Type B pancreatic cell (in vitro differentiated cells): ENCODE data around the gene ZFPL1. TPM values are rescaled to one million over a fixed set of nuclear protein-coding genes. Genes with fewer than 3 reads are reported as not detected.
A peak's percentile ranks its signal among the peaks of the same experiment; 100 is the strongest.

Experiments
- DNase-seq: peaks from one replicate; pipeline ENCODE4 v3.0.0; 2021; ENCODE audit warnings: mixed read lengths; ENCODE audit not compliant: unreplicated experiment; ENCODE audit errors: extremely low spot score
- H3K27ac Mint-ChIP-seq: 2 replicates; pipeline ENCODE4 v1.8.0; 2021; ENCODE audit warnings: mild to moderate bottlenecking, mixed read lengths
- H3K27me3 Mint-ChIP-seq: 2 replicates; pipeline ENCODE4 v1.8.0; 2021; ENCODE audit warnings: mixed read lengths
- H3K36me3 Mint-ChIP-seq: 2 replicates; pipeline ENCODE4 v1.8.0; 2021; ENCODE audit warnings: mixed read lengths
- H3K4me1 Mint-ChIP-seq: one replicate; pipeline ENCODE4 v1.8.0; 2021; ENCODE audit warnings: mixed read lengths; ENCODE audit not compliant: unreplicated experiment
- H3K4me3 Mint-ChIP-seq: 2 replicates; pipeline ENCODE4 v1.8.0; 2021; ENCODE audit warnings: mild to moderate bottlenecking, mixed read lengths
- H3K9me3 Mint-ChIP-seq: 2 replicates; pipeline ENCODE4 v1.8.0; 2021; ENCODE audit warnings: mixed read lengths
- total RNA-seq: library from RNA; stranded (reverse); gene quantifications from 2 replicates; pipeline ENCODE4 v1.2.1, GENCODE V29; 2021; ENCODE audit warnings: low replicate concordance
- TF ChIP-seq, protein P1 (sequence below): fragments of 200-600 bp; sonication (generic); conservative IDR thresholded peaks from 2 replicates; pipeline ENCODE4 v1.5.0; 2021; ENCODE audit warnings: antibody characterized with exemption, mild to moderate bottlenecking

The ZFPL1 gene
- total RNA-seq, 1 donor from 2014 or later = 35.9 TPM

DNA sequence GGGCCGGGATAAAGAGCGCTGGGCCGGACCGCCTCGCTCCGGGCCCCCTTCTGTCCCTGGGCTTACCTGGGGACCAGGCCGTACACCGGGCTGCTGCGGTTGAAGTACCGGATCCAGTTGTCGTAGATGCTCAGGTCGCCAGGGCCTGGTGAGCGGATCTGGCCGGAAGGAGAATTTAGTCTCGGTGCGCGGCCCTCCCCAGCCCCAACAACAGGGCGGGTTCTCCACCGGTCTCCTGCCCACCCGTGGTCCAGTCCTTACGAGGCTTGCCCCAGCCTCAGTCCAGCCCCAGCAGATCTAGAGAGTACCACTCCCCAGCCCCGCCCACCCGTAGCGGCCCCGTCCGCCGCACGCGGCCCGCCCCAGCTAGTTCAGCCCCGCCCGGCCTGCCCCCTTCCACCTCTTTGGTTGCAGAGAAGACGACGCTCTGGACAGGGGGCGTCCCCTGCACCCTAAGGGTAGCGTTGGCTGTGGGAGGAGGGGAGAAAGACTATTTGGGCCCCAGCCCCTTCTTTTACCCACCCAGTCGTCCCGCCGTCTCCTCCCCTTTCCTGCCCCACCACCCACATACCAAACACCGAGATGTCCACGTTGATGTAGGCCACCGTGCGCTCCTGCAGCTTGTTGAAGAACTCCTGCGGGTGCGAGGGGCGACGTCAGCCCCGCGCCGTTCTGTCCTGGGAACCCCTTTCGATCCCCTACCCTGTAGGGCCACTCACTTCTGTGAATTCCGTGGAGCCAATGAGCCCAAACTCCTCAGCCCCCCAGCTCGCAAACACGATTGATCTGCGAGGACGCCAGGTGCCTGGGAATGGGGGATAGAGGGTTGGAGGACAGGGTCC, 36.2 kb upstream of the ZFPL1 start:
- DNase-seq = no peak
- no peaks in the 10 kb centered on the region for H3K9me3 Mint-ChIP-seq
- TF ChIP-seq, protein P1, sequence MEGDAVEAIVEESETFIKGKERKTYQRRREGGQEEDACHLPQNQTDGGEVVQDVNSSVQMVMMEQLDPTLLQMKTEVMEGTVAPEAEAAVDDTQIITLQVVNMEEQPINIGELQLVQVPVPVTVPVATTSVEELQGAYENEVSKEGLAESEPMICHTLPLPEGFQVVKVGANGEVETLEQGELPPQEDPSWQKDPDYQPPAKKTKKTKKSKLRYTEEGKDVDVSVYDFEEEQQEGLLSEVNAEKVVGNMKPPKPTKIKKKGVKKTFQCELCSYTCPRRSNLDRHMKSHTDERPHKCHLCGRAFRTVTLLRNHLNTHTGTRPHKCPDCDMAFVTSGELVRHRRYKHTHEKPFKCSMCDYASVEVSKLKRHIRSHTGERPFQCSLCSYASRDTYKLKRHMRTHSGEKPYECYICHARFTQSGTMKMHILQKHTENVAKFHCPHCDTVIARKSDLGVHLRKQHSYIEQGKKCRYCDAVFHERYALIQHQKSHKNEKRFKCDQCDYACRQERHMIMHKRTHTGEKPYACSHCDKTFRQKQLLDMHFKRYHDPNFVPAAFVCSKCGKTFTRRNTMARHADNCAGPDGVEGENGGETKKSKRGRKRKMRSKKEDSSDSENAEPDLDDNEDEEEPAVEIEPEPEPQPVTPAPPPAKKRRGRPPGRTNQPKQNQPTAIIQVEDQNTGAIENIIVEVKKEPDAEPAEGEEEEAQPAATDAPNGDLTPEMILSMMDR = no peak
- peaks cover 6% of the 10 kb centered on the region for H3K36me3 Mint-ChIP-seq
- H3K4me1 Mint-ChIP-seq = no peaks in the 10 kb centered on the region
- peaks cover 4% of the 10 kb centered on the region for H3K27me3 Mint-ChIP-seq
- H3K4me3 Mint-ChIP-seq = no peak overlapping the region
- H3K27ac Mint-ChIP-seq = no peak overlapping the region

DNA sequence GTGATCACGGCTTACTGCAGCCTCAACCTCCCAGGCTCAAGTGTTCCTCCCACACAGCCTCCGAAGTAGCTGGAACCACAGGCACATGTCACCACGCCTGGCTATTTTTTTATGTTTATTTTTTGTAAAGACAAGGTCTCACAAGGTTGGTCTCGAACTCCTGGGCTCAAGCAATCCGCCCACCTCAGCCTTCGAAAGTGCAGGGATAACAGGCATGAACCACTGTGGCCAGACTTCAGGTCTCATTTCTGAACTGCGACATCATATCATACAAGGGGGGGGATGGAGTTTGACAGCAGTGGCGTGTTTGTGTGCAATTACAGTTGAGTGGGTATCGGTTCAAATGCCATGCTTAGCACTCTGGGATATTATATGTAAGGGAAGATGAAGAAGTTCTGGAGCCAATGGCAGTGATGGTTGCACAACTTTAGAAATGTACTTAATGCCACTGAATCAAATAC, 32.6 kb upstream of the ZFPL1 start:
- H3K9me3 Mint-ChIP-seq = no peaks in the 10 kb centered on the region
- no peak for DNase-seq
- H3K4me3 Mint-ChIP-seq = no peak overlapping the region
- H3K36me3 Mint-ChIP-seq = peaks cover 3% of the 10 kb centered on the region
- TF ChIP-seq, protein P1 = no peak
- H3K27ac Mint-ChIP-seq = no peak overlapping the region
- H3K4me1 Mint-ChIP-seq = no peaks in the 10 kb centered on the region
- H3K27me3 Mint-ChIP-seq = peaks cover 8% of the 10 kb centered on the region

DNA sequence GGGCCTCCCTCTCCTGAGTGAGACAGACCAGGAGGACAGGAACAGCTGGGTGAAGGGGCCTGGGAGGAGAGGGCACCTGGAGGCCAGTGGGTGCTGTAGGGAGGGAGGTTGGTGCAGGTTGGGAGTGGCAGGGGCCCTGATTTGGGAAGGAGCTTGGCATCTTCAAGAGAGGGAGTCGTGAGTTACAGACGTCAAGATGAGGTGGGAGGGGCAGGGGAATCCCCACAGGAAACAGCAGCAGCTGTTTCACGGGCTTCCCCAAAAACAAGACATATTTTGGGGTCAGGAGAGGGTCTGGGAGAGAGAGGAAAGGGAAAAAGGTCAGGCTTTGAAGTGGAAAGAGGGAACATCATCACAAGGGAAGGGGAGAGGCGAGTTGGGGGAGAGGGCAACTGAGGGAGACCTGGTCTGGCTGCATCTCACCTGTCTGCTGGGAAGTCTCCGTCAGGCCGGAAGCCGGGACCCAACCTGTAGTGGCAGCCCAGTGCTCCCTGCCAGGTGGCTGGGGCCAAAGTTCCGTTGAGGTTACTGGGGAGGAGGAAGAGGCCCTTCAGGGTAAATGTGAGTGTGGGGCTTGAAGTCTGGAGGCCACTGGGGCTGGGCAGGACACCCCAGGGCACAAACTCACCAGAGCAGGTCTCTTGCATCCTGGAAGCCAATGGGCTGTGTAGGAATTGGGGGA, 30.1 kb upstream of the ZFPL1 start:
- peak overlapping the region; percentile 39 for H3K27ac Mint-ChIP-seq

DNA sequence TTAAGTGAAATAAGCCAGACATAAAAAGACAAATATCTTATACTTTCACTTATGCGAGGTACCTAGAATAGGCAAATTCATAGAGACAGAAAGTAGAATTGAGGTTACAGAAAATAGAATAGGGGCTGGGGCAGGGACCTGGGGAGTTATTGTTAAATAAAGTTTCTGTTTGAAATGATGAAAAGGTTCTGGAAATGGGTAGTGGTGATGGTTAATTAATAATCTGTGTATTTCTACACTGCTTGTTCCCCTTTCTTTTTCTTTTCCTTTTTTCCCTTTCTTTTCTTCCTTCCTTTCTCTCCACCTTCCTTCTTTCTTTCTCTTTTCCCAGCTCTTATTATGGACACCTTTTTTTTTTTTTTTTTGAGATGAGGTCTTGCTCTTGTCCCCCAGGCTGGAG, 28.5 kb upstream of the ZFPL1 start:
- TF ChIP-seq, protein P1 = no peak

More for the DNA sequence above, 30.1 kb upstream of the ZFPL1 start:
- TF ChIP-seq, protein P1 = no peak
- Mint-ChIP-seq H3K36me3 (no peaks in the 10 kb centered on the region), H3K4me1 (no peaks in the 10 kb centered on the region), H3K9me3 (no peaks in the 10 kb centered on the region), H3K4me3 (no peak overlapping the region), H3K27me3 (peaks cover 5% of the 10 kb centered on the region)
- DNase-seq = no peak

DNA sequence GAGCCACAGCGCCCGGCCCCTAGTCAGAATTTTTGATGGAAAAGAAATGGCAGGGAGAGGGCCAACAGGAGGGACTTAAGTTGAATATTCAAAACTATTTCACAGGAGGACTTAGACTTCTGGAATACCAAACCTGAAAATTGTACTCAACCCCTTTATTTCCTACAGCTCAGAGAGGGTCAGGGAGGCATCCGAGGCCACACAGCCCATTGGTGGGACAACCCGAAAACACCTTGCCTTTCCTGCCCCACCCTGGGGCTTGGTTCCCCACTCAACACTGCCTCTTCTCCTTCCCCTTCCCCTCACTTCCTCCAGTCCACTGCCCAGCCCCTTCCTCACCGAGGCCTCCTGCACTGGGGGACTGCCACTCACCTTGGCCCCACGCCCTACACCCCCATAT, 27.0 kb upstream of the ZFPL1 start:
- Mint-ChIP-seq H3K27ac (no peak overlapping the region), H3K36me3 (no peaks in the 10 kb centered on the region), H3K4me1 (no peaks in the 10 kb centered on the region), H3K9me3 (no peaks in the 10 kb centered on the region), H3K27me3 (peaks cover 5% of the 10 kb centered on the region), H3K4me3 (no peak overlapping the region)
- no peak for DNase-seq
- TF ChIP-seq, protein P1 = no peak

More for the DNA sequence above, 28.5 kb upstream of the ZFPL1 start:
- Mint-ChIP-seq H3K36me3 (no peaks in the 10 kb centered on the region), H3K4me1 (no peaks in the 10 kb centered on the region), H3K27ac (no peak overlapping the region), H3K4me3 (no peak overlapping the region), H3K27me3 (peaks cover 5% of the 10 kb centered on the region), H3K9me3 (no peaks in the 10 kb centered on the region)
- DNase-seq = no peak
